Rectal smooth muscle tissue (tissue), 1 donor: Measurements from ENCODE around the gene ZG16B.

Experiments used
- H3K27ac ChIP-seq: one replicate; pipeline ENCODE4 v1.7.0; 2013; ENCODE audit warnings: low read depth, low read length, inconsistent platforms
- H3K27me3 ChIP-seq: one replicate; pipeline ENCODE4 v1.7.0; 2013; ENCODE audit warnings: low read length; ENCODE audit not compliant: control insufficient read depth, insufficient read depth
- H3K36me3 ChIP-seq: one replicate; pipeline ENCODE4 v1.7.0; 2013; ENCODE audit warnings: low read length; ENCODE audit not compliant: control insufficient read depth, insufficient read depth
- H3K4me1 ChIP-seq: one replicate; pipeline ENCODE4 v1.7.0; 2013; ENCODE audit warnings: low read length; ENCODE audit not compliant: control insufficient read depth, insufficient read depth
- H3K4me3 ChIP-seq: one replicate; pipeline ENCODE4 v1.7.0; 2013; ENCODE audit warnings: low read length
- H3K9ac ChIP-seq: one replicate; pipeline ENCODE4 v1.7.0; 2013; ENCODE audit warnings: low read length

The ZG16B gene

GRCh38 chr16:2845116-2845515 is 15.0 kb downstream of the ZG16B start:
- Histone ChIP-seq H3K27me3 (no peaks in the 10 kb centered on the region), H3K27ac (no peak overlapping the region), H3K4me3 (no peak overlapping the region), H3K36me3 (no peaks in the 10 kb centered on the region), H3K9ac (no peak overlapping the region), H3K4me1 (no peaks in the 10 kb centered on the region)

GRCh38 chr16:2846511-2847310 is 16.6 kb downstream of the ZG16B start:
- Histone ChIP-seq H3K4me1 (no peaks in the 10 kb centered on the region), H3K4me3 (no peak overlapping the region), H3K36me3 (no peaks in the 10 kb centered on the region), H3K27ac (no peak overlapping the region), H3K27me3 (no peaks in the 10 kb centered on the region), H3K9ac (no peak overlapping the region)

DNA sequence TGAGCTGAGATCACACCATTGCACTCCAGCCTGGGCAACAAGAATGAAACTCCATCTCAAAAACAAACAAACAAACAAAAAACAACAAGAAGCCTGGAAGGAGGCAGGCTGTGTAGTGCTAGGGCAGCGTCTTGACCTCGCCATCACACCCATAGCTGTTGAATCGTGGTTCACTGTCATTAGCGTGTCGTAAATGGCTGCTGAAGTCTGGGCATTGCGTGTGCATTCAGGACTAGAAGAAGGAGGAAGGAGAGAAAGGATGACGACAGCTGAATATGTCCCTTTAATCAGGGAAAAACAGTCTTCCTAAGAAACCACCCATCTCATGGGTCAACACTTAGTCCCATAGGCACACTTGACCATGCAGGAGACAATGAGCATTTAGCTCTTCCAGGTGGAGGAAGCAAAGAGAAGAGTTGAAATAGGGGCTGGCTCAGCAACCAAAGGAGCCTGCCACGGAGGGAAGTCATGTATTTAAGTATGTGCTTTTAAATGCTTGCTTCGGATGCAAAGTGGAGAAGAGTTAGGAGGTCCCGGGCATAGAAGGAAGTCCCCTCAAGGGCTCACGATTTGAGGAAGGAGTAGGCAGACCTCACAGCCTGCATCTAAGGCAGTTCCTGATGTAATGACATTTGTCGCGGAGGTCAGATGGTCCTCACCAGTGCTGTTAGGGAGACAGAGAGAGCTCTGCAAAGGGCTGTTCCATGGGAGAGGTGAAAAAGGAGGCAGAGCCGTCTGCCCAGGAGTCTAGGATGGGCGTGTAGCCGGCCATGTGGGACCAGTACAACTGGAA is 19.0 kb downstream of the ZG16B start:
- no peak overlapping the region for H3K9ac ChIP-seq
- peaks cover 3% of the 10 kb centered on the region for H3K27me3 ChIP-seq
- no peak overlapping the region for H3K27ac ChIP-seq
- H3K4me3 ChIP-seq: no peak overlapping the region
- H3K4me1 ChIP-seq: no peaks in the 10 kb centered on the region
- no peaks in the 10 kb centered on the region for H3K36me3 ChIP-seq

GRCh38 chr16:2852003-2852730 is 22.1 kb downstream of the ZG16B start:
- Histone ChIP-seq H3K9ac (no peak overlapping the region), H3K4me3 (no peak overlapping the region), H3K36me3 (no peaks in the 10 kb centered on the region), H3K27me3 (peaks cover 3% of the 10 kb centered on the region), H3K27ac (no peak overlapping the region), H3K4me1 (no peaks in the 10 kb centered on the region)

DNA sequence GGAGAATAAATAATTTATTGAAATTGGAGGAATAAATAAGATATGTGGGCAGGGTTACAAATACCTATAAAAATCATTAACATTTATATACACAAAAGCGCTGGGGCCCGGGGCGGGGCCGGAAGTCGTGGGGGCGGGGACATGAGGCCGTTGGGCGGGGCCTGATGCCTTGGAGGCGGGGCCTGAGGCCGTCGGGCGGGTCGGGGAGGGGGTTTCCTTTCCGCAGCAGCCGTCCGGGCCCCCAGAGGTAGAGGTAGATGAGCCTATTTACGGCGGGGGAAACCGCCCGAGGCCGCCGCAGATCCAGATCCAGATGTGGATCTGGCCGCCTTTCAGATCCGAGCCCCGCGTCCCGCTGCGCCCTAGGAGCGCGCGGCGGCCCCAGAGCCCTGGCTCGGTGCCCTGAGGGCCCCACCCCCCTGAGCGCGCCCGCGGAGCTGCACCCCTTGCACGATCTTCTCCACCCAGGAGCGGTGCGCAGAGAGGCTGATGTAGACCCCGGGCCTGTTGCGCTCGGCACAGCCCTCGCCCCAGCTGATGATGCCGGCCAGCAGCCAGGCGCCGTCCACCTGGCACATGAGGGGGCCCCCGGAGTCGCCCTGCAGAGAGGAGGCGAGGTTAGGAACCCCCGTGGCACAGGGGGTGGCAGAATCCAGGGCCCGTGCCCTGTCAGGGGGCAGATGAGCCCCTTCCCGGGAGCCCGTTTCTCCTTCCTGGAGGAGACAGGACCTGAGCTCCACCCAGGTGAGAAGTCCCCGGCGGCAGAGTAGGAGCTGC is 22.8 kb downstream of the ZG16B start:
- Histone ChIP-seq H3K4me1 (no peaks in the 10 kb centered on the region), H3K27me3 (peaks cover 6% of the 10 kb centered on the region), H3K36me3 (no peaks in the 10 kb centered on the region)

GRCh38 chr16:2853531-2854073 is 23.5 kb downstream of the ZG16B start:
- Histone ChIP-seq H3K4me3 (no peak overlapping the region), H3K27ac (no peak overlapping the region), H3K9ac (no peak overlapping the region), H3K36me3 (no peaks in the 10 kb centered on the region), H3K4me1 (no peaks in the 10 kb centered on the region), H3K27me3 (peaks cover 12% of the 10 kb centered on the region)

More for the DNA sequence above, 22.8 kb downstream of the ZG16B start:
- H3K4me3 ChIP-seq: no peak overlapping the region
- H3K27ac ChIP-seq: no peak overlapping the region
- H3K9ac ChIP-seq: no peak overlapping the region

- Histone ChIP-seq H3K27me3 (peaks cover 17% of the 10 kb centered on the region), H3K4me3 (no peak overlapping the region)
Measured at GRCh38 chr16:2854700-2855309, 24.7 kb downstream of the ZG16B start.

GRCh38 chr16:2855536-2855935 is 25.4 kb downstream of the ZG16B start:
- Histone ChIP-seq H3K36me3 (no peaks in the 10 kb centered on the region), H3K27me3 (peaks cover 17% of the 10 kb centered on the region), H3K4me3 (no peak overlapping the region), H3K27ac (no peak overlapping the region), H3K4me1 (no peaks in the 10 kb centered on the region), H3K9ac (no peak overlapping the region)

More at GRCh38 chr16:2854700-2855309, 24.7 kb downstream of the ZG16B start:
- no peaks in the 10 kb centered on the region for H3K36me3 ChIP-seq
- no peaks in the 10 kb centered on the region for H3K4me1 ChIP-seq
- no peak overlapping the region for H3K27ac ChIP-seq
- no peak overlapping the region for H3K9ac ChIP-seq

DNA sequence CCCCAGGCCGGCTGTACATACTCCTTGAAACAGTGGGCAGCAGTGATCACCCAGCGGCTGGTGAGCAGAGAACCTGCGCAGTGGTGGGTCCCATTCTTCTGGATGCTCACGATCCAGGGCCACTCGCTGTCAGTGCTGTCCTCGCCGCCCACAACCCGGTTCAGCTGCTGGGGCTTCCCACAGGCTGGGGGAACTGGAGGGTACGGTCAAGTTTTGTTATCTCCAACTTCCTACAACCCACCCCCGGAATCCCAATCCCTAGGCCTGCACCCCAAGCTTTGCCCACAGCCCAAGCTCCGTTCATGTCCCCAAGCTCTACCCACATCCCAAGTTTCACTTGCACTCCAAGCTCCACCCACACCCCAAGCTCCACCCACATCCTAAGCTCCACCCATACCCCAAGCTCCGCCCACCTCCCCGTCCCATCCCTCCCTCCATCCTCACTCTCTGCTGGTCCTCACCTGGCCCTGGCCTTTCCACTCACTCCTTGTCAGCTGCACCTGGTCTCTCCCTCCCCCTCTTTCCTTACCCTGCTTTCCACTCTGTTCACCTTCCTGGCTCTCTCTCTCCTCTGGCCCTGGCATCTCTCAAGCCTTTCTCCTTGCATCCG is 26.1 kb downstream of the ZG16B start:
- Histone ChIP-seq H3K27me3 (peaks cover 17% of the 10 kb centered on the region), H3K9ac (no peak overlapping the region), H3K4me1 (no peaks in the 10 kb centered on the region), H3K27ac (no peak overlapping the region), H3K36me3 (no peaks in the 10 kb centered on the region), H3K4me3 (no peak overlapping the region)

- no peaks in the 10 kb centered on the region for H3K36me3 ChIP-seq
- H3K27me3 ChIP-seq: peaks cover 17% of the 10 kb centered on the region
- no peak overlapping the region for H3K27ac ChIP-seq
Measured at GRCh38 chr16:2856686-2857450, 26.8 kb downstream of the ZG16B start.

More at GRCh38 chr16:2856686-2857450, 26.8 kb downstream of the ZG16B start:
- H3K4me3 ChIP-seq: no peak overlapping the region
- H3K4me1 ChIP-seq: no peaks in the 10 kb centered on the region
- H3K9ac ChIP-seq: no peak overlapping the region
